DMS79 treated with DMSO at 0.1 percent for 48 hours (cell line): ENCODE results near the gene PLXND1.
"Not testable (repeated sequence)": the region's sequence is repeated elsewhere in the genome, so short reads cannot be mapped to it uniquely, and the experiment has no call there.

Experiments
- DNase-seq: peaks from one replicate; lab custom pipeline; 2025; lab: John Stamatoyannopoulos, UW

Gene PLXND1

GRCh38 chr3:129612534-129613366 is 6.3 kb upstream of the PLXND1 start:
- no peak for DNase-seq

GRCh38 chr3:129611812-129612533 is 5.5 kb upstream of the PLXND1 start:
- no peak for DNase-seq

- DNase-seq: no peak
Observed at GRCh38 chr3:129611446-129611800, 4.9 kb upstream of the PLXND1 start.

- not testable (repeated sequence) for DNase-seq
Observed at GRCh38 chr3:129610794-129611445, 4.4 kb upstream of the PLXND1 start.

GRCh38 chr3:129610276-129610675 is 3.8 kb upstream of the PLXND1 start:
- DNase-seq: no peak

GRCh38 chr3:129609591-129610182 is 3.2 kb upstream of the PLXND1 start:
- DNase-seq: no peak

GRCh38 chr3:129608936-129609590 is 2.6 kb upstream of the PLXND1 start:
- no peak for DNase-seq

- DNase-seq: no peak
Observed at GRCh38 chr3:129608087-129608935, 1.8 kb upstream of the PLXND1 start.

GRCh38 chr3:129607391-129608068 is 1.1 kb upstream of the PLXND1 start:
- DNase-seq: no peak

GRCh38 chr3:129605922-129606635 is 397 bp downstream of the PLXND1 start:
- DNase-seq: no peak

GRCh38 chr3:129605203-129605921 is 1.1 kb downstream of the PLXND1 start:
- peak; percentile 27 for DNase-seq

GRCh38 chr3:129604767-129605166 is 1.7 kb downstream of the PLXND1 start:
- DNase-seq: peak; percentile 14

GRCh38 chr3:129603991-129604749 is 2.3 kb downstream of the PLXND1 start:
- no peak for DNase-seq

GRCh38 chr3:129603561-129603942 is 2.9 kb downstream of the PLXND1 start:
- no peak for DNase-seq

GRCh38 chr3:129602730-129603560 is 3.5 kb downstream of the PLXND1 start:
- no peak for DNase-seq

GRCh38 chr3:129602309-129602708 is 4.2 kb downstream of the PLXND1 start:
- no peak for DNase-seq

- no peak for DNase-seq
Observed at GRCh38 chr3:129601713-129602112, 4.8 kb downstream of the PLXND1 start.
